ENCODE results near the gene MLLT3. TPM values are rescaled to one million over a fixed set of nuclear protein-coding genes. Genes with fewer than 3 reads are reported as not detected.

Gene MLLT3
- total and polyA plus RNA-seq, 2 of the 8 experiments (the other 6 are each of a cell fraction or from before 2014, with no cell fraction given) = 5.9 to 9.6 TPM

GRCh38 chr9:20382460-20383071, 239.7 kb downstream of the MLLT3 start:
- Histone ChIP-seq H3K4ac (replicated peaks; ENCODE audit: insufficient read length, low read depth, low read length) (no peak overlapping the region), H2BK12ac (ENCODE audit: low read depth, low read length) (no peak overlapping the region), H3K9me3 (ENCODE audit: insufficient read depth in 2 of 2, low read depth in 1 of 2, low read length in 1 of 2) (no peaks in the 10 kb centered on the region), H3K9ac (replicated peaks in 1 of 4; ENCODE audit: extremely low read depth in 1 of 4, low read depth in 3 of 4, low read length in 3 of 4) (no peak overlapping the region), H3K4me1 (replicated peaks in 1 of 4; ENCODE audit: control insufficient read depth in 3 of 4, insufficient read depth in 4 of 4, low read length in 3 of 4) (no peaks in the 10 kb centered on the region; a peak in 1 of 7 replicates), H3K79me2 (ENCODE audit: control insufficient read depth in 1 of 2, insufficient read depth in 2 of 2, low read length in 2 of 2) (no peaks in the 10 kb centered on the region), H4K8ac (ENCODE audit: extremely low read depth, insufficient read depth, low read length) (no peak overlapping the region), H3K14ac (ENCODE audit: insufficient read length) (no peak overlapping the region), H4K20me1 (replicated peaks in 1 of 2; ENCODE audit: control insufficient read depth in 1 of 2, insufficient read depth in 2 of 2, low read length in 2 of 2) (no peaks in the 10 kb centered on the region), H2BK5ac (ENCODE audit: low read depth, low read length) (no peak overlapping the region), H3K56ac (replicated peaks; ENCODE audit: insufficient read length, low read depth, low read length) (no peak overlapping the region), H3K4me2 (ENCODE audit: insufficient read depth in 1 of 2, low read depth in 2 of 2, low read length in 2 of 2) (no peak overlapping the region), H2AK5ac (ENCODE audit: low read depth, low read length) (no peak overlapping the region), H2AFZ (ENCODE audit: low read length) (no peak overlapping the region), H3K4me3 (ENCODE audit: extremely low read depth in 1 of 4, insufficient read depth in 2 of 4, low read depth in 3 of 4, low read length in 4 of 4) (no peak overlapping the region), H4K91ac (replicated peaks; ENCODE audit: insufficient read length, low read length) (no peak overlapping the region), H4K5ac (ENCODE audit: insufficient read length, low read depth, low read length) (no peak overlapping the region), H2BK20ac (ENCODE audit: low read length) (no peak overlapping the region), H3K36me3 (ENCODE audit: control insufficient read depth in 2 of 4, insufficient read depth in 4 of 4, low read length in 3 of 4) (no peaks in the 10 kb centered on the region), H2BK15ac (ENCODE audit: low read length) (no peak overlapping the region), H3K79me1 (ENCODE audit: low read depth, low read length) (no peaks in the 10 kb centered on the region), H3K27ac (ENCODE audit: low read depth, low read length) (no peak overlapping the region), H3K18ac (ENCODE audit: extremely low read depth, low read length) (no peak overlapping the region), H3K23ac (ENCODE audit: insufficient read length) (no peak overlapping the region), H3K27me3 (replicated peaks in 1 of 4; ENCODE audit: control insufficient read depth in 3 of 4, extremely low read depth in 1 of 4, insufficient read depth in 3 of 4, low read length in 3 of 4) (no peaks in the 10 kb centered on the region), H3K23me2 (ENCODE audit: low read depth, low read length) (no peaks in the 10 kb centered on the region), H2BK120ac (replicated peaks; ENCODE audit: low read depth, low read length) (no peak overlapping the region)
- ChIA-PET CTCF (ENCODE audit: partially characterized antibody) (interaction anchor here (0.6 to 2.7 kb wide), 3 partner anchors 13 to 202 kb away, joined by 3 to 8 read pairs (median 5); no protein-coding TSS in a partner anchor), POLR2A (ENCODE audit: partially characterized antibody) (no interaction called here)
- FAIRE-seq (no peak), DNase-seq (ENCODE audit: low read depth in 1 of 2, low spot score in 2 of 2) (no peak)
- TF ChIP-seq SRF (IDR thresholded peaks at IDR 0.05; ENCODE audit: low read depth, low read length) = no peak
- TF ChIP-seq HDAC6 (IDR thresholded peaks at IDR 0.05; ENCODE audit: low read depth, low read length) = no peak
- TF ChIP-seq PHF8 (conservative IDR thresholded peaks at IDR 0.05; ENCODE audit: low read depth, low read length) = no peak
- no peak for TF ChIP-seq BCL11A (IDR thresholded peaks at IDR 0.05; ENCODE audit: low read depth in 2 of 2, low read length in 2 of 2)
- no peak for TF ChIP-seq SP1 (IDR thresholded peaks at IDR 0.05; ENCODE audit: low read depth, low read length)
- TF ChIP-seq ATF3 (IDR thresholded peaks at IDR 0.05; ENCODE audit: insufficient read depth, low read depth, low read length) = no peak
- TF ChIP-seq KDM4A (IDR thresholded peaks at IDR 0.05; ENCODE audit: low read depth, low read length, severe bottlenecking) = no peak
- WGBS, 2 experiments (ENCODE audit: extremely low coverage in 1 of 2, insufficient coverage in 1 of 2, insufficient read length in 1 of 2, insufficient replicate concordance in 2 of 2, low coverage in 1 of 2, low lambda C conversion rate in 2 of 2, missing lambda C conversion rate in 1 of 2) = 78% methylated on average over 2 of the region's 2 CpGs; no CpG with 5 or more reads in 1 of the 2 experiments

All from H1 (cell line).